ENCODE measurements around the gene SCO2. TPM values are rescaled to one million over a fixed set of nuclear protein-coding genes. Genes with fewer than 3 reads are reported as not detected.

Gene SCO2
- total and polyA plus RNA-seq, 2 of the 13 experiments (the other 11 are each of a cell fraction or from before 2014, with no cell fraction given), result 0.32 to 3.7 TPM

- TF ChIP-seq, protein P1, sequence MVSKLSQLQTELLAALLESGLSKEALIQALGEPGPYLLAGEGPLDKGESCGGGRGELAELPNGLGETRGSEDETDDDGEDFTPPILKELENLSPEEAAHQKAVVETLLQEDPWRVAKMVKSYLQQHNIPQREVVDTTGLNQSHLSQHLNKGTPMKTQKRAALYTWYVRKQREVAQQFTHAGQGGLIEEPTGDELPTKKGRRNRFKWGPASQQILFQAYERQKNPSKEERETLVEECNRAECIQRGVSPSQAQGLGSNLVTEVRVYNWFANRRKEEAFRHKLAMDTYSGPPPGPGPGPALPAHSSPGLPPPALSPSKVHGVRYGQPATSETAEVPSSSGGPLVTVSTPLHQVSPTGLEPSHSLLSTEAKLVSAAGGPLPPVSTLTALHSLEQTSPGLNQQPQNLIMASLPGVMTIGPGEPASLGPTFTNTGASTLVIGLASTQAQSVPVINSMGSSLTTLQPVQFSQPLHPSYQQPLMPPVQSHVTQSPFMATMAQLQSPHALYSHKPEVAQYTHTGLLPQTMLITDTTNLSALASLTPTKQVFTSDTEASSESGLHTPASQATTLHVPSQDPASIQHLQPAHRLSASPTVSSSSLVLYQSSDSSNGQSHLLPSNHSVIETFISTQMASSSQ (IDR thresholded peaks at IDR 0.05; ENCODE audit: low read depth), result no peak
- TF ChIP-seq, protein P1 (CRISPR knock-in tag; IDR thresholded peaks at IDR 0.05; ENCODE audit: borderline replicate concordance), result peak; percentile 12; the same call in 1 of the 2 replicates
- TF ChIP-seq BHLHE40 (IDR thresholded peaks at IDR 0.05; ENCODE audit: low read length), result no peak
- no peak; the same call in 1 of the 2 replicates for TF ChIP-seq ZNF768 (CRISPR knock-in tag; IDR thresholded peaks at IDR 0.05)
- no peak for TF ChIP-seq ZNF550 (CRISPR knock-in tag; IDR thresholded peaks at IDR 0.05; ENCODE audit: borderline replicate concordance)
- peak; percentile 74 for TF ChIP-seq ZFX (CRISPR knock-in tag; IDR thresholded peaks at IDR 0.05; ENCODE audit: low read depth)
- TF ChIP-seq KDM2A (CRISPR knock-in tag; IDR thresholded peaks at IDR 0.05; ENCODE audit: borderline replicate concordance, low read depth), result 0 out of 2 replicates have a peak, but pooled peaks have one; percentile 71
- TF ChIP-seq TOPORS (CRISPR knock-in tag; IDR thresholded peaks at IDR 0.05), result 0 out of 2 replicates have a peak, but pooled peaks have one; percentile 6
- TF ChIP-seq ZNF788 (CRISPR knock-in tag; IDR thresholded peaks at IDR 0.05; ENCODE audit: borderline replicate concordance), result no peak; the same call in 1 of the 2 replicates
- no peak for TF ChIP-seq JUNB (CRISPR knock-in tag; IDR thresholded peaks at IDR 0.05; ENCODE audit: borderline replicate concordance)
- no peak for TF ChIP-seq ZSCAN29 (CRISPR knock-in tag; conservative IDR thresholded peaks at IDR 0.05)
- TF ChIP-seq, protein P2, sequence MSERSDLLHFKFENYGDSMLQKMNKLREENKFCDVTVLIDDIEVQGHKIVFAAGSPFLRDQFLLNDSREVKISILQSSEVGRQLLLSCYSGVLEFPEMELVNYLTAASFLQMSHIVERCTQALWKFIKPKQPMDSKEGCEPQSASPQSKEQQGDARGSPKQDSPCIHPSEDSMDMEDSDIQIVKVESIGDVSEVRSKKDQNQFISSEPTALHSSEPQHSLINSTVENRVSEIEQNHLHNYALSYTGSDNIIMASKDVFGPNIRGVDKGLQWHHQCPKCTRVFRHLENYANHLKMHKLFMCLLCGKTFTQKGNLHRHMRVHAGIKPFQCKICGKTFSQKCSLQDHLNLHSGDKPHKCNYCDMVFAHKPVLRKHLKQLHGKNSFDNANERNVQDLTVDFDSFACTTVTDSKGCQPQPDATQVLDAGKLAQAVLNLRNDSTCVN (CRISPR knock-in tag; IDR thresholded peaks at IDR 0.05; ENCODE audit: borderline replicate concordance), result 0 out of 2 replicates have a peak, but pooled peaks have one; percentile 56
- TF ChIP-seq GLI4 (CRISPR knock-in tag; IDR thresholded peaks at IDR 0.05; ENCODE audit: borderline replicate concordance), result no peak
- TF ChIP-seq ZNF83 (CRISPR knock-in tag; IDR thresholded peaks at IDR 0.05; ENCODE audit: borderline replicate concordance), result no peak
- no peak for TF ChIP-seq ZEB1 (IDR thresholded peaks at IDR 0.05; ENCODE audit: insufficient replicate concordance, low read depth)
- TF ChIP-seq HDAC6 (IDR thresholded peaks at IDR 0.05; ENCODE audit: low read depth, low read length), result no peak
- TF ChIP-seq, protein P3, sequence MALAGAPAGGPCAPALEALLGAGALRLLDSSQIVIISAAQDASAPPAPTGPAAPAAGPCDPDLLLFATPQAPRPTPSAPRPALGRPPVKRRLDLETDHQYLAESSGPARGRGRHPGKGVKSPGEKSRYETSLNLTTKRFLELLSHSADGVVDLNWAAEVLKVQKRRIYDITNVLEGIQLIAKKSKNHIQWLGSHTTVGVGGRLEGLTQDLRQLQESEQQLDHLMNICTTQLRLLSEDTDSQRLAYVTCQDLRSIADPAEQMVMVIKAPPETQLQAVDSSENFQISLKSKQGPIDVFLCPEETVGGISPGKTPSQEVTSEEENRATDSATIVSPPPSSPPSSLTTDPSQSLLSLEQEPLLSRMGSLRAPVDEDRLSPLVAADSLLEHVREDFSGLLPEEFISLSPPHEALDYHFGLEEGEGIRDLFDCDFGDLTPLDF (CRISPR knock-in tag; IDR thresholded peaks at IDR 0.05), result no peak
- TF ChIP-seq CBX5 (CRISPR knock-in tag; IDR thresholded peaks at IDR 0.05; ENCODE audit: borderline replicate concordance), result no peak
- no peak for TF ChIP-seq TFDP2 (CRISPR knock-in tag; IDR thresholded peaks at IDR 0.05)
- TF ChIP-seq RARG (CRISPR knock-in tag; IDR thresholded peaks at IDR 0.05; ENCODE audit: low read depth), result no peak
These were observed 1.7 kb upstream of the SCO2 start (continued) for GRCh38 chr22:50526834-50527801.

Measured in HepG2 (cell line).